Fibroblast of skin of scalp (primary cell): ENCODE data around the gene CYP2A13. TPM values are rescaled to one million over a fixed set of nuclear protein-coding genes. Genes with fewer than 3 reads are reported as not detected.
"Not testable (repeated sequence)": the region's sequence is repeated elsewhere in the genome, so short reads cannot be mapped to it uniquely, and the experiment has no call there.

Source experiments
- DNase-seq: peaks from one replicate; pipeline ENCODE4 v3.0.0-alpha.2; 2013
- polyA plus RNA-seq, 2 experiments: library from polyadenylated mRNA; unstranded; fragments of 120-200 nt; gene quantifications; one replicate each; pipeline ENCODE4 v1.2.1, GENCODE V29; 2013; ENCODE audit not compliant: insufficient read length in 2 of 2

The CYP2A13 gene, protein sequence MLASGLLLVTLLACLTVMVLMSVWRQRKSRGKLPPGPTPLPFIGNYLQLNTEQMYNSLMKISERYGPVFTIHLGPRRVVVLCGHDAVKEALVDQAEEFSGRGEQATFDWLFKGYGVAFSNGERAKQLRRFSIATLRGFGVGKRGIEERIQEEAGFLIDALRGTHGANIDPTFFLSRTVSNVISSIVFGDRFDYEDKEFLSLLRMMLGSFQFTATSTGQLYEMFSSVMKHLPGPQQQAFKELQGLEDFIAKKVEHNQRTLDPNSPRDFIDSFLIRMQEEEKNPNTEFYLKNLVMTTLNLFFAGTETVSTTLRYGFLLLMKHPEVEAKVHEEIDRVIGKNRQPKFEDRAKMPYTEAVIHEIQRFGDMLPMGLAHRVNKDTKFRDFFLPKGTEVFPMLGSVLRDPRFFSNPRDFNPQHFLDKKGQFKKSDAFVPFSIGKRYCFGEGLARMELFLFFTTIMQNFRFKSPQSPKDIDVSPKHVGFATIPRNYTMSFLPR
- not detected for polyA plus RNA-seq (2013, experiment 1 of 2; ENCODE audit: insufficient read length)
- polyA plus RNA-seq (2013, experiment 2 of 2; ENCODE audit: insufficient read length), result not detected

DNA sequence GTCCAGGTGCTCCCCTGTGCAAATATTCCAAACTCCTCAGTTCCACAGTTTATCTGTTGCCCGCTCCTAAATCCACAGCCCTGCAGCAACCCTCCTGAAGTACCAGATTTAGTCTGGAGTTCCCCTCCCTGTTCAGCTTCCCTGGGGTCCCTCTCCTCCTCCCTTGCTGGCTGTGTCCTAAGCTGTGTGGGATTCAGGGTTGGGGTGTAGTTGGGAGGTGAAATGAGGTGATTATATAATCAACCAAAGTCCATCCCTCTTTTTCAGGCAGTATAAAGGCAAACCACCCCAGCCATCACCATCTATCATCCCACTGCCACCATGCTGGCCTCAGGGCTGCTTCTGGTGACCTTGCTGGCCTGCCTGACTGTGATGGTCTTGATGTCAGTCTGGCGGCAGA is at the start of gene CYP2A13:
Gene CYP2A13, plus strand, starts transcription at position 301 of the 400 bp plus-strand sequence. Its CDS starts 21 bp downstream, at position 322.
- no peak for DNase-seq

DNA sequence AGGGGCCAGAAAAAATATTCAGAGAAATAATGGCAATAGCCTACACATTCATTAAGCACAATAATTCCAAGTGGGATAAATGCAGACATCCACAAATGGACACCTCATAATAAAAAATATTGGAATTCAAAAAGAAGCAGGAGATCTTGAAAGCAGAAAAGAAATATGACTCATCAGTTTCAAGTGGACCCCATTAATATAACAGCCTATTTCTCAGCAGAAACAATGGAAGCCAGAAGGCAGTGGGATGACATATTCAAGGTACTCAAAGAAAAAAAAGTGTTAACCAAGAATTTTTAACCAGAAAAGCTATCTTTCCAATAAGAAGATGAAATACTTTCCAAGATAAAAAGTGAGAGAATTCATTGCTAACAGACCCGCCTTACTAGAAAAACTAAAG is 48.4 kb upstream of the CYP2A13 start:
- no peak for DNase-seq

DNA sequence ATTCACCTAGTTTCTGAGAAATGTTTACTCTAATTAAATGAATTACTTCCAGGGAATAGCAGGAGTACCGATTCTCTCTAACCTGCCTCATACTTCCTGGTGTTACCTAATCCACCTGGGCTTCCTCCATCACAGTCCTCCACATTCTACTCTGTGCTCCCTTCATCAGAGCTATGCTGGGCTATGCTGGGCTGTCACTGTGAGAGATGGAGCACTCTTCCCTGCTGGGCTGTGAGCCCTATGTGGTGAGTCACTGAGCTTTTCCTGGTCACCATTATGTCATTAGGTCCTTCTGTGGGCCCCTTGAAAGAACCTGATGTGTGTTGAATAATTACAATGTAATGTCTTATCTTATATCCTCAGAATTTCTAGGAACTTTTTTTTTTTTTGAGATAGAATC is 43.2 kb upstream of the CYP2A13 start:
- not testable (repeated sequence) for DNase-seq

DNA sequence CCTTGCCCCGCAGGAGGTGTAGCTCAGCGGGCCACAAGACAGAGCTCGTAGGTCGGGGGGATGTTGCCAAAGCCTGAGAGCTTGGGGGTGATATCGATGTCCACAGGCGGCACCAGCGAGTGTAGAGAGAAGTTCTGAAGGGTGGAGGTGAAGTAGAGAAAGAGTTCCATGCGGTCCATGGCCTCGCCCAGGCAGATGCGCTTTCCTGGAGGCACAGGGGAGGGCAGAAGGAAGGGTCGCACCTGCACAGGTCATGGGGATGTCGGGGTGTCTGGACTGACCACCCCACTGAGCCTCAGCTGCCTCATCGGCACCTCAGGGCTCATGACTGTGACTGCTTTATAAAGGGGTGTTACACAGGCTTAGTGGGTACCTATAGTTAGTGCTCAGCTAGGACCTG is 37.8 kb upstream of the CYP2A13 start:
- DNase-seq, result no peak

DNA sequence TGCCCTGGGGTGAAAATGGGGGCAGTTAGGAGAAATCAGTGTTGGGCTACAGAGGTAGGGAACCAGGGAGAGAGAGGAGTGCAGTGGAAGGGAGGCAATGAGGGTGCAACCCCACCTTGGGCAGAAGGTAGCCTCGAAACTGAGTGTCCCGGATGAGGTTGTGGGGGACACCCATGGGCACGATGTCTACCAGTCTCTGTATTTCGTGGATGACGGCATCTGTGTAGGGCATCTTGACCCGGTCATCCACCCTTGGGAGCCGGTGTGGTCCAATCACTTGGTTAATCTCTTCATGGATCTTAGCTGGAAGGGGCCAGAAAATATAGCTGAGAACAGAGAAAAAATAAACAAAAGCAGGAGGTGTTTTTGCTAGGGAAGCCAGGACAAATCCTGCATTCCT is 36.1 kb upstream of the CYP2A13 start:
- DNase-seq, result not testable (repeated sequence)

DNA sequence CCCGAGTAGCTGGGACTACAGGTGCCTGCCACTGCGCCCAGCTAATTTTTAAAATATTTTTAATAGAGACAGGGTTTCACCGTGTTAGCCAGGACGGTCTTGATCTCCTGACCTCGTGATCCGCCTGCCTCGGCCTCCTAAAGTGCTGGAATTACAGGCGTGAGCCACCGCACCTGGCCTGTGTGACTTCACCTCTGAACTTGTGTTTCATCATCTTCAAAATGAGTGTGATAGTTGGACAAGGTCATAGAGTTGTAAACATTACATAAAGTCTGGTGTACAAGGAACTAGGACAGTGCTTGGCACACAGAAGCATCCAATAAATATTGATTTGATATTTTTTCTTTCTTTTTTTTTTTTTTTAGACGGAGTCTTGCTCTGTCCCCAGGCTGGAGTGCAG is 34.9 kb upstream of the CYP2A13 start:
- DNase-seq, result not testable (repeated sequence)

DNA sequence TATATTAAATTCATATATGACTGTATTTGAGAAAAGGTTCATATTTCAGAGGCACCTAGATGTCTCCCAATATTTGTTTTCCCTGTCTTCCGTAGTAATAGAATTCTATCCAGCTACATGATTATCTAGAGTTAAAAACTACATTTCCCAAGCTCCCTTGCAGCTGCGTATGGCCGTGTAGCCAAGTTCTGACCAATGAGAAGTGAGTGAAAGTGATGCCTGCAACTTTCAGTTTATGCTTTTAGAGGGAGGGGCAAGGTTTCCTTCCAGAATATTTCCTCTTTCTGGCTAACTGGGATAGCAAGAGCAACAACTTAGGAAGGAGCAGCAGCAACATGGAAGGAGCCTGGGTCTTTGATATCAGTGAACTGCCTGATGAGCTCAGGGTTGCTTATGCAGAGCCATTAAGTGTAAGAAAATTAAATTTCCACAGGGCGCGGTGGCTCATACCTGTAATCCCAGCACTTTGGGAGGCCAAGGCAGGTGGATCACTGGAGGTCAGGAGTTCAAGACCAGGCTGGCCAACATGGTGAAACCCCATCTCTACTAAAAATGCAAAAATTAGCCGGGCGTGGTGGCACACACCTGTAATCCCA is 23.2 kb upstream of the CYP2A13 start:
- peak; percentile 23 for DNase-seq

DNA sequence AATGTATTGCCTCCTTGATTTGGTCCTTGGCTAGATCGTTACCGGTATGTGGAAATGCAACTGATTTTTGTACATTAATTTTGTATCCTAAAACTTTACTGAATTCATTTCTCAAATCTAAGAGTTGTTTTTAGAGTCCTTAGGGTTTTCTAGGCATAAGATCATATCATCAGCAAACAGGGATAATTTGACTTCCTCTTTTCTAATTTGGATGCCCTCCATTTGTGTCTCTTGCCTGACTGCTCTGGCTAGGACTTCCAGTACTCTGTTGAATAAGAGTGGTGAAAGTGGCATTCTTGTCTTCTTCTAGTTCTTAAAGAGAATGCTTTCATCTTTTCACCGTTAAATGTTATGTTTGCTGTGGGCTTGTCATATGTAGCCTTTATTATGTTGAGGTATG is 12.0 kb upstream of the CYP2A13 start:
- DNase-seq, result no peak

DNA sequence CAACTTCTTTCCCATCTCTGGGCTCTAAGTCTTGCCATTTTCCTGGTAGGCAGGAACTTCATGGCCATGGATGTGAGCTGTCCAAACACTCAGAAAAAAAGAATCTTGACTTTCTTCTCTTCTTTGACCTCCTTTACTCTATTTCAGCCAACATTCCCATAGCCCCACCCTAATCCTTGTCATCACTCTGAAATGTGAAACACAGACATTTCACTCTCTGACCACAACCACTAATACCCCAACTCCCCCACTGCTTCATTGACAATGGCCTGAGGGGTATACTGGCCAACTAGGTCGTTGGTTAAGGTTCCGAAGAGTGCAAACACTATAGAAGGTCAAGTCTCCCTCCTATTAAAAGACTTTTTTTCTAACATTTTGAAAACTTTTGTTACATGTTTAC is 4.7 kb upstream of the CYP2A13 start:
- DNase-seq, result no peak

DNA sequence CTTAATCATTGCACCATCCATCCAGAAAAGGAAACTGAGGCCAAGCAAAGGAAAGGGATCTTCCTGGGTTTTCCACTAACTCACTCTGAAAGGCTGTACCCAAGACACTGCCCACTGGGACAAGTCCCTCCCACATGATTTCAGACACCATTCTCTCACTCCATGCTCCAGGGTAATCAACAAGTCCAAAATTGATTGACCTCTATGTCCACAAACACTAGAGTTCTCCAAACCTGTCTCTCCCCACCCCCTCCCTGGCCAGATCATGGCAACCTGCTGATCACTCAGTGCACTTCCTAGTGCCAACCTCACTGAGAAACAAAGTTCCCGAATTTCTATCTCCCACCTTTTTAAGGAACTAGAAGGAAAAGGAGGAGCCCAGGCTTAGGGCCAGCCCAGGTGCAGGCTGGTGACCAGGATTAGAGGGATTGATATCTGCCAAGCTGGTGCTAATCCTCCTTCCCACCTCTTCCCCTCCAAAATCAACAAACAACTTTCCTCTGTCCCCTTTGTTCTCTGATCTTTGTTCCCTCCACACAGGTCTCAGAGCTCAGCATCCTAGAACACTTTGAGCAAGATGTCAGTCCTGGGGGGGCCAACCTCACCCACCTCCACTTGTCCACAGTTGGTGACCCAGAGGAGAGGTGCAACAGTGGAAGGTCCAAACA is 2.4 kb upstream of the CYP2A13 start:
- no peak for DNase-seq

DNA sequence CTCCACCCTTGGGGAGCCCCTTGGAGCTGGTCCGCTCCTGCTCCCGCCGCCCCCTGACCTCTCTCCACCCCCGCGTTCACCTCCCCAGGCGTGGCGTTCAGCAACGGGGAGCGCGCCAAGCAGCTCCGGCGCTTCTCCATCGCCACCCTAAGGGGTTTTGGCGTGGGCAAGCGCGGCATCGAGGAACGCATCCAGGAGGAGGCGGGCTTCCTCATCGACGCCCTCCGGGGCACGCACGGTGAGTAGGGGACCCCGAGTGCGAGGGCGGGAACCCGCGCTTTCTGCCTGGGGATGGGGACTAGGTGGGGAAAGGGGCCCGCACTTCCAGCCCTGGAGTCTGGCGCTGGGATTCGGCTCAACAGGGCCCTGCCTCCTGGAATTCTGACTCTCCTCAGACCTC is 1.7 kb downstream of the CYP2A13 start:
- DNase-seq, result no peak

DNA sequence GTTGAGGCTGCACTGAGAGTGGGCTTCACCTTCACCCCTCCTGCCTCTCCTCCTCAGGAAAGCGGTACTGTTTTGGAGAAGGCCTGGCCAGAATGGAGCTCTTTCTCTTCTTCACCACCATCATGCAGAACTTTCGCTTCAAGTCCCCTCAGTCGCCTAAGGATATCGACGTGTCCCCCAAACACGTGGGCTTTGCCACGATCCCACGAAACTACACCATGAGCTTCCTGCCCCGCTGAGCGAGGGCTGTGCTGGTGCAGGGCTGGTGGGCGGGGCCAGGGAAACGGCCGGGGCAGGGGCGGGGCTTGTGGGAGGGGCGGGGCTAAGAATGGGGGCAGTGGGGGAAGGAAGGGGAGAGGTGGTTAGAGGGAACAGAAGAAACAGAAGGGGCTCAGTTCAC is 7.5 kb downstream of the CYP2A13 start:
- DNase-seq, result no peak

DNA sequence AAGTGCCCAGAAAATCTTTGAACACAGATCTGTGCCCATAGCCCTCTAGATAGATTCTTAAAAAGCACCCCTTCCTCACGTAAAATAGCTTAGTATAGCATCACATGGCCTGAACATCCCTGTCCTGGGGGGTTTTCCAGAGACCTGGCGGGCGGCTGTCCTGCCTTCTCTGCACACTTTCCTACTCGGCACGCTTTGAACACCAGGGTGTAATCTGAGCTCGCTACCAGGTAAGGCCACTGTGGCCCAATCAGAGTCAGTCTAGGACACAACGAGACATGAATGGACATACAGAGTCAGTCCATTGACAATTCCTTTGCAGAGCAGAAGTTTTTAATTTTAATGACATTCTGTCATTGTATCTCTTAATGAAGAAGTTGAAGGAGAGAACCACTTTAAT is 8.1 kb downstream of the CYP2A13 start:
- no peak for DNase-seq

DNA sequence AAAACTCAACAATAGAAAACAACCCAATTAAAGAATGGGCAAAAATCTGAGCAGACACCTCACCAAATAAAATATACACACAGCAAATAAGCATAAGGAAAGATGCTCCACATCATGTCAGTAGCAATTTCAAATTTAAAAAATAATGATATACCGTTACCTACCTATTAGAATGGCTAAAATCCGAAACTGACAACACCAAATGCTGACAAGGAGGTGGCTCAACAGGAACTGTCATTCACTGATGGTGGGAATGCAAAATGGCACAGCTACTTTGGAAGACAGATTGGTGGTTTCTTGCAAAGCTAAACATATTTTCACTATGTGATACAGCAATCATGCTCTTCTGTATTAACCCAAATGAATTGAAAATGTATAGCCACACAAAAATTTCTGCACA is 9.1 kb downstream of the CYP2A13 start:
- no peak for DNase-seq

DNA sequence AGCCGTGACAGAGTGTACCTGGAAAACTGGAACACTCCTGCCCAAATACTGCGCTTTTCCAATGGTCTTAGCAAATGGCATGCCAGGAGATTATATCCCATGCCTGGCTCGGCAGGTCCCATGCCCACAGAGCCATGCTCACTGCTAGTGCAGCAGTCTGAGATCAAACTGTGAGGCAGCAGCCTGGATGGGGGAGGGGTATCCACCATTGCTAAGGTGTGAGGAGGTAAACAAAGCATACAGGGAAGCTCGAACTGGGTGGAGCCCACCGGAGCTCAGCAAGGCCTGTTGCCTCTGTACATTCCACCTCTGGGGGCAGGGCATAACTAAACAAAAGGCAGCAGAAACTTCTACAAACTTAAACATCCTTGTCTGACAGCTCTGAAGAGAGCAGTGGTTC is 10.5 kb downstream of the CYP2A13 start:
- DNase-seq, result no peak

DNA sequence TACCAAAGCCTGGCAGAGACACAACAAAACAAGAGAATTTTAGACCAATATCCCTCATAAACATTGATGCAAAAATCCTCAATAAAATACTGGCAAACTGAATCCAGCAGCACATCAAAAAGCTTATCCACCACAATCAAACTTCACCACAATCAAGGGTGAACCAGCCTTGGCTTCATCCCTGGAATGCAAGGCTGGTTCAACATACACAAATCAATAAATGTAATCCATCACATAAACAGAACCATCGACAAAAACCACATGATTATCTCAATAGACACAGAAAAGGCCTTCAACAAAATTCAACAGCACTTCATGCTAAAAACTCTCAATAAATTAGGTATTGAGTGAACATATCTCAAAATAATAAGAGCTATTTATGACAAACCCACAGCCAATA is 14.0 kb downstream of the CYP2A13 start:
- DNase-seq, result not testable (repeated sequence)

DNA sequence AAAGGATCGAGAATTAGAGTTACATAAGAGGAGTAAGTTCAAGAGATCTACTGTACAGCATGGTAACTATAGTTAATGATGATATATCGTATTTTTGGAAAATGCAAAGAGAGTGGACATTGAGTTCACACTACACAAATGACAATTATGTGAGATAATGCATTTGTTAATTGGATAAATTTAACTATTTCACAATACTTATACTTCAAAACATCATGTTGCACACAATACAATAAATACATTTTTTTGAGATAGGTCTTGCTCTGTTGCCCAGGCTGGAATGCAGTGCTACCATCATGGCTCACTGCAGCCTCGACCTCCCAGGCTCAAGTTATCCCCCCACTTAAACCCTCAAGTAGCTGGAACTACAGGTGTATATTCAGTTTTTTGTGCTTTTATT is 17.9 kb downstream of the CYP2A13 start:
- no peak for DNase-seq

DNA sequence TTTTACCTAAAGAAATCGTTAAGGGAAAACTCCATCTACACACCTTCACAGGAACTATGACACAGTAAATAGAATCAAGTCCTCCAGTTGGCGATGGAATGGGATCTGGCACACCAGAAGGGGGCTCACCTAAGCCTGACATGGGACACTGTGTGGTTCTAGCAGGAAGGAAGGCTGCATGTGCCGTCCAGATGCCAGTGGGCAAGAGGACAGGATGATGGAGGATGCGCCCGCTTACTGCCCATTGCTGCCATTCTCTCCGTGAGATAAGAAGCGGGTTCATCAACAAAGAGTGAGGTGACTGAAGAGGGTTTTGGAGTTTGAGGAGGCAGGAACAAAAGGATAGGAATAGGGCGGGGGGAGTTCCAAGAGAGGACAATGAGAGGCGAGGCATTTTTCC is 23.0 kb downstream of the CYP2A13 start:
- DNase-seq, result no peak

DNA sequence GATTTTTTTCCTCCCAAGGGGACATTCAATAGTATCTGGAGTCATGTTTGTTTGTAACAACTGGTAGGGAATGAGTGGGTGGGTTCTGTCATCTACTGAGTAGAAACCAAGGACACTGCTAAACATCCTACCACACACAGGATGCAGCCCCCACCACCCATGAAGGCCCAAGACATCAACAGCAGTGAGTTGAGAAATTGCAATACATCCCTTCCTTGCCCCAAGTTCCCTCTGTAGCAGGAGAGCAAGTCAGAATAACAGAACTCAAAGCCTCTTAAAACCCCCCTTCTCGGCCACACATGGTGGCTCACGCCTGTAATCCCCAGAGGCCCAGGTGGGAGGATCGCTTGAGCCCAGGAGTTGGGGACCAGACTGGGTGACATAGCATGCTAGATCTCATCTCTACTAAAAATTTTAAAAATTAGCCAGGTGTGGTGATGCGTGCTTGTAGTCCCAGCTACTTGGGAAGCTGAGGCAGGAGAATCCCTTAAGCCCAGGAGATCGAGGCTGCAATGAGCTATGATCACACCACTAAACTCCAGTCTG is 23.6 kb downstream of the CYP2A13 start:
- DNase-seq, result no peak

DNA sequence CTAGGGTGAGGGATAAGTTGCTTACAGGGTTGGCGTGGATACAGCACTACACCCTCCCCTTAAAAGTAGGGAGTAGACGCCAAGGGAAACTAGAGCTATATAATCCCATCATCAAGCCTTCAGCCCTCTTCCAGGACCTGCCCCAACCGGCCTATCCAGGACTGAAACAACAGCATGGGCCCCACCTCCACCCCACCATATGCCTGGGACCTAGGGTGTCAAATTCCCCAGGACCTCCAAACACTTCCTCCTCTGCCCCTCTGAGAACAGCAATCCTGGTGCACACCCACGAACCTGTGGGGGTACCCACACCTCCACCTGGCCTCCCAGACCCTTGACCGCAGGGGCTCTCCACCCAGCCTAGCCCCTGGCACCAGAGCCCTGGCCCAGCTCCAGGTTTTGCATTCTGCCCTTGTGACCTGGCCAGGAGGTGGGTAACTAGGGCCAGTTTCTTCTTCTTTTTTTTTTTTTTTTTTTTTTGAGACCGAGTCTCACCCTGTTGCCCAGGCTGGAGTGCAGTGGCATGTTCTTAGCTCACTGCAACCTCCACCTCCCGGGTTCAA is 24.6 kb downstream of the CYP2A13 start:
- DNase-seq, result no peak

DNA sequence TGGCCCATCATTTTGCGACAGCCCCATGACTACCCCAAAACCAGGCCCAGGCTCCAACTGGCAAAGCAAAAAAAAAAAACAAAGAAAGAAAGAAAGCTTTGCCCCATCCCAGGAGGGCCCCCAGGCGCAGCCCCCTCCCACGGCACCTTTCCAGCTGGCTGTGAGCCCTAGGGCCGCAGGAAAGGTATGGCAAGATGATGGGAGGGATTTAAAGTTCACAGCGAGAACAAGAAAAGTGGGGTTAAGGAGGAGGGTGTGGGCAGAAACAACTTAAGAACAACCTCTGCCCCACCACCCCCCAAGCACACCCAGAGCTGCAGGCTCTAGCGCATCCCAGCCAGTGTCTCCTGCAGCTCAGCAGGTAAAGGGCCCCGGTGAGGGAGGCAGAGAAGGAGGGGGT is 25.9 kb downstream of the CYP2A13 start, which contains the start of gene CYP2F1:
Gene CYP2F1, plus strand, starts transcription at position 301 of the 400 bp plus-strand sequence. CDS start 1,757 bp downstream, outside the sequence.
- no peak for DNase-seq

DNA sequence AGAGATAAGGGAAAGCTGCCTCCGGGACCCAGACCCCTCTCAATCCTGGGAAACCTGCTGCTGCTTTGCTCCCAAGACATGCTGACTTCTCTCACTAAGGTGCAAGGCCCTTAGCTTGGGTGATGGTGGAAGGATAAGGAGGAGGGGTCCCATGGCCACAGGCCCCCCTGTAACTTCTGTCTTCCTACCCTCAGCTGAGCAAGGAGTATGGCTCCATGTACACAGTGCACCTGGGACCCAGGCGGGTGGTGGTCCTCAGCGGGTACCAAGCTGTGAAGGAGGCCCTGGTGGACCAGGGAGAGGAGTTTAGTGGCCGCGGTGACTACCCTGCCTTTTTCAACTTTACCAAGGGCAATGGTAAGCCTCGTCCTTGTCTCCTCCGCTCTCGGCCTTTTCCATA is 28.0 kb downstream of the CYP2A13 start:
- no peak for DNase-seq
